ENCODE measurements around the gene TRIP10. TPM values are rescaled to one million over a fixed set of nuclear protein-coding genes. Genes with fewer than 3 reads are reported as not detected.
A peak's percentile ranks its signal among the peaks of the same experiment; 100 is the strongest.

The TRIP10 gene
- total and polyA plus RNA-seq, 2 of the 13 experiments (the other 11 are each of a cell fraction or from before 2014, with no cell fraction given): 32.5 to 33.2 TPM

- ChIA-PET CTCF (ENCODE audit: low intra/inter-chr PET ratio, low total read pairs) (no interaction called here), POLR2A (interaction anchor here (4.8 to 8.0 kb wide), 2 partner anchors 13 to 30 kb away, joined by 83 to 278 read pairs; partner anchors contain the start of gene GPR108)
- 5% methylated on average over 13 of the region's 13 CpGs for WGBS (ENCODE audit: low lambda C conversion rate)
- BruUV-seq (replicated peaks): no TSS peak
- Histone ChIP-seq H3K27me3 (ENCODE audit: control insufficient read depth in 1 of 2, insufficient read depth in 2 of 2, low read length in 2 of 2) (peaks cover 0 to 7% of the 10 kb centered on the region in 2 experiments; a peak in 1 of 5 replicates), H3K9ac (ENCODE audit: insufficient read depth, low read depth, low read length) (peak overlapping the region; percentile 63), H3K4me1 (ENCODE audit: insufficient read depth, low read length) (peaks cover 80% of the 10 kb centered on the region), H2AFZ (ENCODE audit: low read length) (no peak overlapping the region), H4K20me1 (ENCODE audit: insufficient read depth, low read length) (peaks cover 18% of the 10 kb centered on the region), H3K4me3 (replicated peaks in 1 of 3; ENCODE audit: insufficient read depth in 1 of 3, low read depth in 2 of 3, low read length in 3 of 3) (peak overlapping the region in 1 of 3 experiments; percentile 42; a peak in 2 of 6 replicates), H3K36me3 (replicated peaks in 1 of 2; ENCODE audit: control insufficient read depth in 1 of 2, insufficient read depth in 2 of 2, low read length in 2 of 2) (peaks cover 4 to 5% of the 10 kb centered on the region in 2 experiments; a peak in 4 of 5 replicates), H3K79me2 (ENCODE audit: insufficient read depth, low read length) (peaks cover 21% of the 10 kb centered on the region), H3K27ac (ENCODE audit: extremely low read length, insufficient read depth, low read length) (peak overlapping the region; percentile 90), H3K9me3 (ENCODE audit: low read length) (no peaks in the 10 kb centered on the region), H3K4me2 (ENCODE audit: low read depth, low read length) (peak overlapping the region; percentile 78)
- ATAC-seq (no peak), FAIRE-seq (peak; percentile 83), DNase-seq (ENCODE audit: low spot score) (peak; percentile 93)
- intact Hi-C loops (cut with micrococcal nuclease; ENCODE audit: unreplicated experiment): no loop called here
- in situ Hi-C loops (cut with HindIII; ENCODE audit: extremely low pct_ligation_motif_present, low pct_unique_long_range_greater_than_20kb): no loop called here
- TF ChIP-seq ZNF780A (CRISPR knock-in tag; IDR thresholded peaks at IDR 0.05): no peak
- peak; percentile 75; the same call in 1 of the 2 replicates for TF ChIP-seq TBX2 (CRISPR knock-in tag; IDR thresholded peaks at IDR 0.05; ENCODE audit: borderline replicate concordance)
- TF ChIP-seq, protein P1, sequence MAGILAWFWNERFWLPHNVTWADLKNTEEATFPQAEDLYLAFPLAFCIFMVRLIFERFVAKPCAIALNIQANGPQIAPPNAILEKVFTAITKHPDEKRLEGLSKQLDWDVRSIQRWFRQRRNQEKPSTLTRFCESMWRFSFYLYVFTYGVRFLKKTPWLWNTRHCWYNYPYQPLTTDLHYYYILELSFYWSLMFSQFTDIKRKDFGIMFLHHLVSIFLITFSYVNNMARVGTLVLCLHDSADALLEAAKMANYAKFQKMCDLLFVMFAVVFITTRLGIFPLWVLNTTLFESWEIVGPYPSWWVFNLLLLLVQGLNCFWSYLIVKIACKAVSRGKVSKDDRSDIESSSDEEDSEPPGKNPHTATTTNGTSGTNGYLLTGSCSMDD (CRISPR knock-in tag; IDR thresholded peaks at IDR 0.05): no peak
- no peak for TF ChIP-seq NFRKB (IDR thresholded peaks at IDR 0.05)
- no peak for TF ChIP-seq MBD4 (IDR thresholded peaks at IDR 0.05; ENCODE audit: borderline replicate concordance, low read length)
- TF ChIP-seq PTBP1 (IDR thresholded peaks at IDR 0.05; ENCODE audit: low read depth, low read length, poor library complexity, severe bottlenecking): no peak
- TF ChIP-seq, protein P2, sequence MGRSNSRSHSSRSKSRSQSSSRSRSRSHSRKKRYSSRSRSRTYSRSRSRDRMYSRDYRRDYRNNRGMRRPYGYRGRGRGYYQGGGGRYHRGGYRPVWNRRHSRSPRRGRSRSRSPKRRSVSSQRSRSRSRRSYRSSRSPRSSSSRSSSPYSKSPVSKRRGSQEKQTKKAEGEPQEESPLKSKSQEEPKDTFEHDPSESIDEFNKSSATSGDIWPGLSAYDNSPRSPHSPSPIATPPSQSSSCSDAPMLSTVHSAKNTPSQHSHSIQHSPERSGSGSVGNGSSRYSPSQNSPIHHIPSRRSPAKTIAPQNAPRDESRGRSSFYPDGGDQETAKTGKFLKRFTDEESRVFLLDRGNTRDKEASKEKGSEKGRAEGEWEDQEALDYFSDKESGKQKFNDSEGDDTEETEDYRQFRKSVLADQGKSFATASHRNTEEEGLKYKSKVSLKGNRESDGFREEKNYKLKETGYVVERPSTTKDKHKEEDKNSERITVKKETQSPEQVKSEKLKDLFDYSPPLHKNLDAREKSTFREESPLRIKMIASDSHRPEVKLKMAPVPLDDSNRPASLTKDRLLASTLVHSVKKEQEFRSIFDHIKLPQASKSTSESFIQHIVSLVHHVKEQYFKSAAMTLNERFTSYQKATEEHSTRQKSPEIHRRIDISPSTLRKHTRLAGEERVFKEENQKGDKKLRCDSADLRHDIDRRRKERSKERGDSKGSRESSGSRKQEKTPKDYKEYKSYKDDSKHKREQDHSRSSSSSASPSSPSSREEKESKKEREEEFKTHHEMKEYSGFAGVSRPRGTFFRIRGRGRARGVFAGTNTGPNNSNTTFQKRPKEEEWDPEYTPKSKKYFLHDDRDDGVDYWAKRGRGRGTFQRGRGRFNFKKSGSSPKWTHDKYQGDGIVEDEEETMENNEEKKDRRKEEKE (IDR thresholded peaks at IDR 0.05): no peak
- TF ChIP-seq, protein P3, sequence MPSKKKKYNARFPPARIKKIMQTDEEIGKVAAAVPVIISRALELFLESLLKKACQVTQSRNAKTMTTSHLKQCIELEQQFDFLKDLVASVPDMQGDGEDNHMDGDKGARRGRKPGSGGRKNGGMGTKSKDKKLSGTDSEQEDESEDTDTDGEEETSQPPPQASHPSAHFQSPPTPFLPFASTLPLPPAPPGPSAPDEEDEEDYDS (CRISPR knock-in tag; IDR thresholded peaks at IDR 0.05): peak; percentile 56; the same call in 1 of the 2 replicates
- peak; percentile 42 for TF ChIP-seq SMC3 (IDR thresholded peaks at IDR 0.05; ENCODE audit: low read length)
- TF ChIP-seq ZNF746 (CRISPR knock-in tag; IDR thresholded peaks at IDR 0.05): peak; percentile 85; the same call in 1 of the 2 replicates
- TF ChIP-seq CENPX (CRISPR knock-in tag; IDR thresholded peaks at IDR 0.05): no peak
- TF ChIP-seq SIX1 (CRISPR knock-in tag; IDR thresholded peaks at IDR 0.05; ENCODE audit: borderline replicate concordance): peak; percentile 67; the same call in 1 of the 2 replicates
- no peak for TF ChIP-seq KLF15 (CRISPR knock-in tag; IDR thresholded peaks at IDR 0.05; ENCODE audit: borderline replicate concordance)
- 0 out of 2 replicates have a peak, but pooled peaks have one; percentile 26 for TF ChIP-seq ZBTB21 (CRISPR knock-in tag; IDR thresholded peaks at IDR 0.05)
- no peak for TF ChIP-seq ZNF629 (CRISPR knock-in tag; conservative IDR thresholded peaks at IDR 0.05)
- TF ChIP-seq MTA3 (CRISPR knock-in tag; IDR thresholded peaks at IDR 0.05): no peak
These were observed 16.3 kb upstream of the TRIP10 start for GRCh38 chr19:6723108-6723618.

Data from HepG2 (cell line).